ENCODE measurements around the gene TOLLIP.
"Not testable (repeated sequence)": the region's sequence is repeated elsewhere in the genome, so short reads cannot be mapped to it uniquely, and the experiment has no call there.

The TOLLIP gene

GRCh38 chr11:1246301-1246700, 63.1 kb downstream of the TOLLIP start:
- not testable (repeated sequence) for DNase-seq (ENCODE audit: low read depth in 2 of 2)

GRCh38 chr11:1245717-1246116, 63.7 kb downstream of the TOLLIP start:
- DNase-seq (ENCODE audit: low read depth in 2 of 2), result not testable (repeated sequence)

GRCh38 chr11:1244557-1244956, 64.9 kb downstream of the TOLLIP start:
- not testable (repeated sequence) for DNase-seq (ENCODE audit: low read depth in 2 of 2)

- not testable (repeated sequence) for DNase-seq (ENCODE audit: low read depth in 2 of 2)
Measured at GRCh38 chr11:1243521-1243920, 65.9 kb downstream of the TOLLIP start.

DNA sequence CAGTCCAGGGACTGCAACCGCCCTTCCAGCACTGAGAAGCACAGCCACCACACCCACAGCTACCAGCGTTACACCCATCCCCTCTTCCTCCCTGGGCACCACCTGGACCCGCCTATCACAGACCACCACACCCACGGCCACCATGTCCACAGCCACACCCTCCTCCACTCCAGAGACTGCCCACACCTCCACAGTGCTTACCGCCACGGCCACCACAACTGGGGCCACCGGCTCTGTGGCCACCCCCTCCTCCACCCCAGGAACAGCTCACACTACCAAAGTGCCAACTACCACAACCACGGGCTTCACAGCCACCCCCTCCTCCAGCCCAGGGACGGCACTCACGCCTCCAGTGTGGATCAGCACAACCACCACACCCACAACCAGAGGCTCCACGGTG, 66.7 kb downstream of the TOLLIP start:
- not testable (repeated sequence) for DNase-seq (ENCODE audit: low read depth in 2 of 2)

DNA sequence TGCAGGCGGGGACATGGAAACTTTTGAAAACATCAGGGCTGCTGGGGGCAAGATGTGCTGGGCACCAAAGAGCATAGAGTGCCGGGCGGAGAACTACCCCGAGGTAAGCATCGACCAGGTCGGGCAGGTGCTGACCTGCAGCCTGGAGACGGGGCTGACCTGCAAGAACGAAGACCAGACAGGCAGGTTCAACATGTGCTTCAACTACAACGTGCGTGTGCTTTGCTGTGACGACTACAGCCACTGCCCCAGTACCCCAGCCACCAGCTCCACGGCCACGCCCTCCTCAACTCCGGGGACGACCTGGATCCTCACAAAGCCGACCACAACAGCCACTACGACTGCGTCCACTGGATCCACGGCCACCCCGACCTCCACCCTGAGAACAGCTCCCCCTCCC, 67.1 kb downstream of the TOLLIP start:
- DNase-seq (ENCODE audit: low read depth in 2 of 2), result no peak

DNA sequence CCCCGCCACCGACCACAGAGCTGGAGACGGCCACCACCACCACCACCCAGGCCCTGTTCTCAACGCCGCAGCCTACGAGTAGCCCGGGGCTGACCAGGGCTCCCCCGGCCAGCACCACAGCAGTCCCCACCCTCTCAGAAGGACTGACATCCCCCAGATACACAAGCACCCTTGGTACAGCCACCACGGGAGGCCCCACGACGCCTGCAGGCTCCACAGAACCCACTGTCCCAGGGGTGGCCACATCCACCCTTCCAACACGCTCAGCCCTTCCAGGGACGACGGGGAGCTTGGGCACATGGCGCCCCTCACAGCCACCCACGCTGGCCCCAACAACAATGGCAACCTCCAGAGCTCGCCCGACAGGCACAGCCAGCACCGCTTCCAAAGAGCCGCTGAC, 67.7 kb downstream of the TOLLIP start:
- DNase-seq (ENCODE audit: low read depth in 2 of 2), result no peak

- no peak for DNase-seq (ENCODE audit: low read depth in 2 of 2)
Measured at GRCh38 chr11:1240771-1241170, 68.7 kb downstream of the TOLLIP start.

DNA sequence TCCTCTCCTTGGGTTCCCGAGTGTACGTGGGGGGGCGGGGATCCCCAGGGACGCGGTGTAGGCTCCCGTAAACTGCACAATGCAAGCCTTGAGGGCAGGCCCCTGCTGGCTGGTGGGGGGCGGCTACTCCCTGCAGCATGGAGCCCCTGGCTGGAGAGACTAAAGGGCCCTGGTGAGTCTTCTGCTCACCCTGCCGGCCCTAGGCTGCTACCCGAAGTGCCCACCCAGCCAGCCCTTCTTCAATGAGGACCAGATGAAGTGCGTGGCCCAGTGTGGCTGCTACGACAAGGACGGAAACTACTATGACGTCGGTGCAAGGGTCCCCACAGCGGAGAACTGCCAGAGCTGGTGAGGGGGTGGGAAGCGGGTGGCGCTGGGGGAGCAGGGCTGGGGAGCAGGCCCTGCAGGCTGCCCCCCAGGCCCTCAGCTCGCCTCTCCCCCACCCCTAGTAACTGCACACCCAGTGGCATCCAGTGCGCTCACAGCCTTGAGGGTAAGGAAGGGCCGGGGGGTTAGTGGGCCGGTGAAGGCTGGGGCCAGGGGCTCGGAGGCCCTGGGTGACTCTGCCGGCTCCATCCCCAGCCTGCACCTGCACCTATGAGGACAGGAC, 69.7 kb downstream of the TOLLIP start:
- DNase-seq (ENCODE audit: low read depth in 2 of 2), result no peak

DNA sequence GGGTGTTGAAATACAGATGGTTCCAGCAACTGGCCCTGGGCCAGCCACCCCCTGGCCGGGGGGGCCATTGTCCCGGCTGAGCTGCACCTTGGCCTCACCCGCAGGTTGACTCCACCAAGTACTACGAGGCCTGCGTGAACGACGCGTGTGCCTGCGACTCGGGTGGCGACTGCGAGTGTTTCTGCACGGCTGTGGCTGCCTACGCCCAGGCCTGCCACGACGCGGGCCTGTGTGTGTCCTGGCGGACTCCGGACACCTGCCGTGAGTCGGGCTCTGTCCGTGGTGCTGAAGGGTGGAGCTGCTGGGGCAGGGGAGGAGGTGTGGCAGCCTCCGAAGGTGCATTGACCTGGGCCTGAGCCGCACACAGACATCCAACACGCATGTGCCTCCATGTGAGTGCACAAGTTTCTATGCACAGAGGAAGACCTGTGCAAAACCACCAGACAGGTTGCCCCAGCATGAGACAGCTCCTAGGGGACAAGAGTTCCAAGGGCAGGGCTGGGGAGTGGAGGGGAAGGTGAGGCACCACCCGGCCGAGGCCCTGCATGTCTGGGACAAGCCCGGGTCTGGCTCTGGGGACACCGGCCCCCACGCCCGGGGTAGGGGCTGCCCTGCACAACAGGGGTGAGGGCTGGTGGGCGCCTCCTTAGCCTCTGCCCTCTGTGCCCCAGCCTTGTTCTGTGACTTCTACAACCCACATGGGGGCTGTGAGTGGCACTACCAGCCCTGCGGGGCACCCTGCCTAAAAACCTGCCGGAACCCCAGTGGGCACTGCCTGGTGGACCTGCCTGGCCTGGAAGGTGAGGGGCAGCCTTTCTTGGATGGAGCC, 70.5 kb downstream of the TOLLIP start:
- no peak for DNase-seq (ENCODE audit: low read depth in 2 of 2)

GRCh38 chr11:1237851-1238250, 71.6 kb downstream of the TOLLIP start:
- no peak for DNase-seq (ENCODE audit: low read depth in 2 of 2)

DNA sequence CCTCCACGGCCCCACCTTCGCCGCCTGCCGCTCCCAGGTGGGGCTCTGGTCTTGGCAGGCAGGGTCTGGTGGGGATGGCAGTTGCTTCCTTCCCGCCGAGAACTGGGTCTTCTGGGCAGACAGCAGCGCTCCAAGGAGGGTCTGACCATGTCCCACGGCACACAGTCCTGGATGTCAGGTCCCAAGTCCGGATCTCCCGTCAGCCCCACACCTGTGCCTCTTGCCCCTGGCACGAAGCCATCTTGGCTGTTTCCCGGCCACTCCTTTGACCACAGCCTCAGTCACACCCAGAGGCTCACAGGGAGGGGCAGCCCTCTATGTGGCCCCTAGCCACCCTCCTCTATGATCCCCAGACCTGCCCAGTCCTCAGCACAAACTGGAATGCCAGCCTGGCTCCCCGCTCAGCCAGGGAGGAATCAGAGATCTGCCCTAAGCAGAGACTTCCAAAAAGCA, 72.3 kb downstream of the TOLLIP start:
- DNase-seq (ENCODE audit: low read depth in 2 of 2), result no peak

- DNase-seq (ENCODE audit: low read depth in 2 of 2), result no peak
Measured at GRCh38 chr11:1236316-1237127, 72.9 kb downstream of the TOLLIP start.

- DNase-seq (ENCODE audit: low read depth in 2 of 2), result no peak
Measured at GRCh38 chr11:1235901-1236315, 73.5 kb downstream of the TOLLIP start.

DNA sequence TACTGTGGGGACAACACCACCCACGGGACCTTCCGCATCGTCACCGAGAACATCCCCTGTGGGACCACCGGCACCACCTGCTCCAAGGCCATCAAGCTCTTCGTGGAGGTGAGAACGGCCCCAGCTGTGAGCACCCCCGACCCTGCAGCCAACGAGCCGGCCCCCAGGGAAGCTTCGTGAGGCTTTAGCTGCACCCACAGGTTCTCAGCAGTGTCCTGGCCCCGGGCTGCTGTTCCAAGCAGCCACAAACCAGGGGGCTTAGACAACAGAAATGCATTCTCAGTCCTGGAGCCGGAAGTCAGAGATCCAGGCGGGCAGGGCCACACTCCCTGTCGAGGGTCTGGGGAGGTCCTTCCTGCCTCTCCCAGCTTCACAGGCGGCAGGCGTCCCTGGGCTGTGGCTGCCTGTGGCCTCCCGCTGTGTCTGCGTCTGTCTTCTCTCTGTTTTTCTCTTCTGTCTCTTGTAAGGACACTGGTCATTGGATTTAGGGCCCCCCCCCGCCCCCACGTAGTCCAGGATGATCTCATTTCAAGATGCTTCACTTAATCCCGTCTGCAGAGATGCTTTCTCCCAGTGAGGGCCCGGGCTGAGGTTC, 74.0 kb downstream of the TOLLIP start:
- DNase-seq (ENCODE audit: low read depth in 2 of 2), result no peak

- no peak for DNase-seq (ENCODE audit: low read depth in 2 of 2)
Measured at GRCh38 chr11:1234771-1235305, 74.6 kb downstream of the TOLLIP start.

DNA sequence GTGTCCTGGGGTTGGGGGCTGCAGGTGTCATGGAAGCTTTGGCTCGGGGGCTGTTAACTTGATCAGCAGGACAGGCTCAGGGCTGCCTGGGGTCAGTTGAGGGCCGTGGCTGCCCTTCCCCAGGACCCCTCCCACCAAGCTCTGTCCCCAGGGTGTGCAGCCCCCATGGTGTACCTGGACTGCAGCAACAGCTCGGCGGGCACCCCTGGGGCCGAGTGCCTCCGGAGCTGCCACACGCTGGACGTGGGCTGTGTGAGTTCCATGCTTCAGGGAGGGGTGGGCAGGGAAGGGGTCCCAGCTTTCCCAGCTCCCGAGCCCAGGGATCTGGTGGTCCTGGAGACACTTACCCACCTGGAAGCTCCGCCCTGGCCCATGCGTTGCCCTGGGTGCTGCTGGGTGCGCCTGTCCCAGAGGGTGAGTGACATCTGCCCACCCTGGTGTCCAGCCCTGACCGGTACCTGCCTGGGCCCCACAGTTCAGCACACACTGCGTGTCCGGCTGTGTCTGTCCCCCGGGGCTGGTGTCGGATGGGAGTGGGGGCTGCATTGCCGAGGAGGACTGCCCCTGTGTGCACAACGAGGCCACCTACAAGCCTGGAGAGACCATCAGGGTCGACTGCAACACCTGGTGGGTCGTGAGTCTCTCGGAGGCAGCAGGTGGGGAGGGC, 75.2 kb downstream of the TOLLIP start:
- no peak for DNase-seq (ENCODE audit: low read depth in 2 of 2)

GRCh38 chr11:1233351-1234053, 75.9 kb downstream of the TOLLIP start:
- DNase-seq (ENCODE audit: low read depth in 2 of 2), result no peak

DNA sequence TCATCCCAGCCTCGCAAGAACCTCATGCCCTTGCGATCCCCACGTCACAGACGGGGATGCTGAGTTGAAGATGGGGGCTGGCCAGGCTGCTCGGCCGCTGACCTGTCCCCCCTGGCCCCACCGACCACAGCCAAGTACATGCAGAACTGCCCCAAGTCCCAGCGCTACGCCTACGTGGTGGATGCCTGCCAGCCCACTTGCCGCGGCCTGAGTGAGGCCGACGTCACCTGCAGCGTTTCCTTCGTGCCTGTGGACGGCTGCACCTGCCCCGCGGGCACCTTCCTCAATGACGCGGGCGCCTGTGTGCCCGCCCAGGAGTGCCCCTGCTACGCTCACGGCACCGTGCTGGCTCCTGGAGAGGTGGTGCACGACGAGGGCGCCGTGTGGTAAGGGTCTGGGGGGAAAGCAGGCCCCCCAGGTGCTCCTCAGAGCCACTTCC, 76.5 kb downstream of the TOLLIP start:
- no peak for DNase-seq (ENCODE audit: low read depth in 2 of 2)
